Mononuclear cell (primary cell): Measurements from ENCODE around the gene B9D2. TPM values are rescaled to one million over a fixed set of nuclear protein-coding genes. Genes with fewer than 3 reads are reported as not detected.
A peak's percentile ranks its signal among the peaks of the same experiment; 100 is the strongest.
"Not testable (repeated sequence)": the region's sequence is repeated elsewhere in the genome, so short reads cannot be mapped to it uniquely, and the experiment has no call there.

Experiments used
- H3K27me3 ChIP-seq: 2 replicates; pipeline ENCODE4 v1.6.0; 2011; ENCODE audit warnings: low read length, control low read depth; ENCODE audit not compliant: insufficient read depth
- H3K4me1 ChIP-seq: 2 replicates; pipeline ENCODE4 v1.5.1; 2011; ENCODE audit warnings: mild to moderate bottlenecking, low read length, control low read depth; ENCODE audit not compliant: insufficient read depth
- H3K4me3 ChIP-seq: 2 replicates; pipeline ENCODE4 v1.5.1; 2011; ENCODE audit warnings: mild to moderate bottlenecking, low read length, moderate library complexity
- H3K9me3 ChIP-seq: 2 replicates; pipeline ENCODE4 v1.5.1; 2011; ENCODE audit warnings: low read depth, mild to moderate bottlenecking, control low read depth, low read length
- total RNA-seq: library from RNA; depleted of rRNA; stranded (reverse); fragments of >200 nt; gene quantifications from one replicate; pipeline ENCODE4 v1.2.3, GENCODE V29; 2012

B9D2 gene
- total RNA-seq: 3.8 TPM

- Histone ChIP-seq H3K9me3 (no peaks in the 10 kb centered on the region), H3K27me3 (no peaks in the 10 kb centered on the region), H3K4me3 (peak within 1 kb of the TSS; percentile 82), H3K4me1 (peaks cover 60% of the 10 kb centered on the region)
These were observed at the start of gene B9D2 for GRCh38 chr19:41363753-41364523. Gene B9D2 (minus strand): TSS chr19:41364149. CDS start chr19:41363519, 630 bp downstream.

GRCh38 chr19:41412953-41413352 is 49.0 kb upstream of the B9D2 start:
- Histone ChIP-seq H3K4me3 (no peak overlapping the region), H3K9me3 (no peaks in the 10 kb centered on the region), H3K27me3 (no peaks in the 10 kb centered on the region), H3K4me1 (peaks cover 53% of the 10 kb centered on the region)

GRCh38 chr19:41411968-41412265 is 48.0 kb upstream of the B9D2 start:
- H3K4me1 ChIP-seq: peaks cover 63% of the 10 kb centered on the region

GRCh38 chr19:41411100-41411967 is 47.4 kb upstream of the B9D2 start:
- no peak overlapping the region for H3K4me3 ChIP-seq
- H3K9me3 ChIP-seq: no peaks in the 10 kb centered on the region
- H3K4me1 ChIP-seq: peaks cover 69% of the 10 kb centered on the region
- H3K27me3 ChIP-seq: no peaks in the 10 kb centered on the region

More at GRCh38 chr19:41411968-41412265, 48.0 kb upstream of the B9D2 start:
- Histone ChIP-seq H3K27me3 (no peaks in the 10 kb centered on the region), H3K9me3 (no peaks in the 10 kb centered on the region), H3K4me3 (no peak overlapping the region)

GRCh38 chr19:41410336-41411054 is 46.5 kb upstream of the B9D2 start:
- H3K4me3 ChIP-seq: no peak overlapping the region
- H3K27me3 ChIP-seq: no peaks in the 10 kb centered on the region
- no peaks in the 10 kb centered on the region for H3K9me3 ChIP-seq
- peaks cover 78% of the 10 kb centered on the region for H3K4me1 ChIP-seq

GRCh38 chr19:41409288-41409687 is 45.3 kb upstream of the B9D2 start:
- no peaks in the 10 kb centered on the region for H3K9me3 ChIP-seq
- H3K4me1 ChIP-seq: peaks cover 74% of the 10 kb centered on the region
- H3K4me3 ChIP-seq: no peak overlapping the region
- H3K27me3 ChIP-seq: no peaks in the 10 kb centered on the region

- H3K4me3 ChIP-seq, H3K9me3 ChIP-seq, H3K27me3 ChIP-seq: not testable (repeated sequence)
- peaks cover 69% of the 10 kb centered on the region for H3K4me1 ChIP-seq
These were observed 44.9 kb upstream of the B9D2 start for GRCh38 chr19:41408846-41409245.

GRCh38 chr19:41408256-41408655 is 44.3 kb upstream of the B9D2 start:
- no peaks in the 10 kb centered on the region for H3K9me3 ChIP-seq

GRCh38 chr19:41407271-41407670 is 43.3 kb upstream of the B9D2 start:
- no peaks in the 10 kb centered on the region for H3K9me3 ChIP-seq
- no peaks in the 10 kb centered on the region for H3K27me3 ChIP-seq
- H3K4me1 ChIP-seq: peaks cover 65% of the 10 kb centered on the region
- no peak overlapping the region for H3K4me3 ChIP-seq

More at GRCh38 chr19:41408256-41408655, 44.3 kb upstream of the B9D2 start:
- no peak overlapping the region for H3K4me3 ChIP-seq
- H3K4me1 ChIP-seq: peaks cover 65% of the 10 kb centered on the region
- H3K27me3 ChIP-seq: no peaks in the 10 kb centered on the region

GRCh38 chr19:41405776-41406175 is 41.8 kb upstream of the B9D2 start:
- Histone ChIP-seq H3K4me3 (no peak overlapping the region), H3K4me1 (peaks cover 60% of the 10 kb centered on the region), H3K9me3 (no peaks in the 10 kb centered on the region), H3K27me3 (no peaks in the 10 kb centered on the region)

- Histone ChIP-seq H3K9me3 (no peaks in the 10 kb centered on the region), H3K4me3 (no peak overlapping the region), H3K27me3 (no peaks in the 10 kb centered on the region), H3K4me1 (peaks cover 45% of the 10 kb centered on the region)
These were observed 39.4 kb upstream of the B9D2 start for GRCh38 chr19:41403181-41403970.

GRCh38 chr19:41402010-41402409 is 38.1 kb upstream of the B9D2 start:
- no peak overlapping the region for H3K4me3 ChIP-seq
- peaks cover 36% of the 10 kb centered on the region for H3K4me1 ChIP-seq
- H3K9me3 ChIP-seq: no peaks in the 10 kb centered on the region
- H3K27me3 ChIP-seq: no peaks in the 10 kb centered on the region

- H3K27me3 ChIP-seq: no peaks in the 10 kb centered on the region
- H3K4me1 ChIP-seq: peaks cover 35% of the 10 kb centered on the region
- no peak overlapping the region for H3K4me3 ChIP-seq
- no peaks in the 10 kb centered on the region for H3K9me3 ChIP-seq
These were observed 37.5 kb upstream of the B9D2 start for GRCh38 chr19:41401483-41401882.

- Histone ChIP-seq H3K9me3 (no peaks in the 10 kb centered on the region), H3K4me1 (peaks cover 34% of the 10 kb centered on the region), H3K27me3 (no peaks in the 10 kb centered on the region), H3K4me3 (no peak overlapping the region)
These were observed 35.6 kb upstream of the B9D2 start for GRCh38 chr19:41399525-41399924.
